HepG2 (cell line): Measurements from ENCODE around the gene KRT27. TPM values are rescaled to one million over a fixed set of nuclear protein-coding genes. Genes with fewer than 3 reads are reported as not detected.

ENCODE experiments used
- AGO1 ChIP-seq: fragments of 200-400 bp; formaldehyde crosslinking; IDR thresholded peaks from 2 replicates; pipeline ENCODE4 v1.6.1; 2017; ENCODE audit warnings: mild to moderate bottlenecking, low read depth, low read length, moderate library complexity; ENCODE audit not compliant: poor library complexity, severe bottlenecking
- CBX5 ChIP-seq: sonication (generic); formaldehyde crosslinking; IDR thresholded peaks from 2 replicates; pipeline ENCODE4 v1.4.0; 2020; ENCODE audit warnings: missing genetic modification reagents, borderline replicate concordance
- CHD4 ChIP-seq: fragments of 200-600 bp; sonication (generic); IDR thresholded peaks from 2 replicates; pipeline ENCODE4 v1.7.0; 2017; ENCODE audit warnings: mild to moderate bottlenecking, low read length, borderline replicate concordance
- DNMT1 ChIP-seq: sonication (generic); formaldehyde crosslinking; IDR thresholded peaks from 2 replicates; pipeline ENCODE4 v1.5.1; 2020; ENCODE audit warnings: mild to moderate bottlenecking, missing genetic modification reagents
- DPF2 ChIP-seq: sonication (generic); formaldehyde crosslinking; IDR thresholded peaks from 2 replicates; pipeline ENCODE4 v1.4.0; 2020; ENCODE audit warnings: mild to moderate bottlenecking, low read depth, missing genetic modification reagents, borderline replicate concordance
- EED ChIP-seq: sonication (generic); formaldehyde crosslinking; IDR thresholded peaks from 2 replicates; pipeline ENCODE4 v1.5.0; 2020; ENCODE audit warnings: mild to moderate bottlenecking, missing genetic modification reagents
- ETV6 ChIP-seq: sonication (generic); formaldehyde crosslinking; conservative IDR thresholded peaks from 2 replicates; pipeline ENCODE4 v1.4.0; 2020; ENCODE audit warnings: missing genetic modification reagents
- FOXO1 ChIP-seq: sonication (generic); formaldehyde crosslinking; IDR thresholded peaks from 2 replicates; pipeline ENCODE4 v1.4.0; 2020; ENCODE audit warnings: missing genetic modification reagents
- GABPA ChIP-seq, 2 experiments: IDR thresholded peaks; 2 replicates each; pipeline ENCODE4 v1.6.1; 2011 to 2016; ENCODE audit warnings: low read depth in 2 of 2, low read length in 1 of 2, missing biosample characterization in 1 of 2, missing genetic modification characterization in 1 of 2
- HMG20A ChIP-seq: IDR thresholded peaks from 2 replicates; pipeline ENCODE4 v1.6.1; 2016; ENCODE audit warnings: borderline replicate concordance
- IKZF1 ChIP-seq: fragments of 450-650 bp; IDR thresholded peaks from 2 replicates; pipeline ENCODE4 v1.7.1; 2016
- ISL2 ChIP-seq: sonication (generic); formaldehyde crosslinking; IDR thresholded peaks from 2 replicates; pipeline ENCODE4 v1.5.0; 2020; ENCODE audit warnings: missing genetic modification reagents
- KDM4B ChIP-seq: sonication (generic); formaldehyde crosslinking; IDR thresholded peaks from 2 replicates; pipeline ENCODE4 v1.4.0; 2020; ENCODE audit warnings: missing genetic modification reagents
- MIER3 ChIP-seq: IDR thresholded peaks from 2 replicates; pipeline ENCODE4 v1.6.1; 2016; ENCODE audit warnings: missing compliant biosample characterization, borderline replicate concordance
- MLLT10 ChIP-seq: sonication (generic); formaldehyde crosslinking; IDR thresholded peaks from 2 replicates; pipeline ENCODE4 v1.4.0; 2020; ENCODE audit warnings: missing genetic modification reagents
- NAIF1 ChIP-seq: sonication (generic); formaldehyde crosslinking; IDR thresholded peaks from 2 replicates; pipeline ENCODE4 v1.5.0; 2020; ENCODE audit warnings: mild to moderate bottlenecking, missing genetic modification reagents, borderline replicate concordance
- PTBP1 ChIP-seq: fragments of 200-400 bp; formaldehyde crosslinking; IDR thresholded peaks from 2 replicates; pipeline ENCODE4 v1.6.1; 2018; ENCODE audit warnings: low read length, low read depth; ENCODE audit not compliant: poor library complexity, severe bottlenecking
- RBM22 ChIP-seq: fragments of 200-400 bp; formaldehyde crosslinking; optimal IDR thresholded peaks from 2 replicates; pipeline ENCODE3; 2017; ENCODE audit warnings: mild to moderate bottlenecking, low read length, moderate library complexity
- REXO4 ChIP-seq: sonication (generic); formaldehyde crosslinking; IDR thresholded peaks from 2 replicates; pipeline ENCODE4 v1.8.0; 2022; ENCODE audit warnings: missing genetic modification reagents, mild to moderate bottlenecking, borderline replicate concordance
- SMYD3 ChIP-seq: sonication (generic); formaldehyde crosslinking; IDR thresholded peaks from 2 replicates; pipeline ENCODE4 v1.8.1; 2023; ENCODE audit warnings: mild to moderate bottlenecking, missing genetic modification reagents
- SRY ChIP-seq: sonication (generic); formaldehyde crosslinking; IDR thresholded peaks from 2 replicates; pipeline ENCODE4 v1.8.0; 2022; ENCODE audit warnings: mild to moderate bottlenecking, missing genetic modification reagents
- TBP ChIP-seq: sonication (generic); formaldehyde crosslinking; IDR thresholded peaks from 2 replicates; pipeline ENCODE4 v1.5.0; 2020; ENCODE audit warnings: missing genetic modification reagents
- TRIM22 ChIP-seq: fragments of 450-650 bp; IDR thresholded peaks from 2 replicates; pipeline ENCODE4 v1.6.1; 2017
- ZHX1 ChIP-seq: sonication (generic); formaldehyde crosslinking; IDR thresholded peaks from 2 replicates; pipeline ENCODE4 v1.8.1; 2022; ENCODE audit warnings: low read depth, mild to moderate bottlenecking, missing genetic modification reagents
- ZNF230 ChIP-seq: sonication (generic); formaldehyde crosslinking; IDR thresholded peaks from 2 replicates; pipeline ENCODE4 v1.4.0; 2020; ENCODE audit warnings: mild to moderate bottlenecking, missing genetic modification reagents
- ZNF263 ChIP-seq: sonication (generic); formaldehyde crosslinking; IDR thresholded peaks from 2 replicates; pipeline ENCODE4 v1.4.0; 2020; ENCODE audit warnings: missing genetic modification reagents
- ZNF3 ChIP-seq: IDR thresholded peaks from 2 replicates; pipeline ENCODE4 v1.7.0; 2017; ENCODE audit warnings: inconsistent platforms
- ZNF652 ChIP-seq: IDR thresholded peaks from 2 replicates; pipeline ENCODE4 v1.6.1; 2016; ENCODE audit warnings: low read depth, borderline replicate concordance
- ZNF772 ChIP-seq: sonication (generic); formaldehyde crosslinking; IDR thresholded peaks from 2 replicates; pipeline ENCODE4 v1.5.0; 2020; ENCODE audit warnings: mild to moderate bottlenecking, missing genetic modification reagents
- ZNF788 ChIP-seq: sonication (generic); formaldehyde crosslinking; IDR thresholded peaks from 2 replicates; pipeline ENCODE4 v1.5.0; 2020; ENCODE audit warnings: mild to moderate bottlenecking, missing genetic modification reagents, borderline replicate concordance
- polyA plus RNA-seq, 8 experiments: library from polyadenylated mRNA; depleted of rRNA in 3 of 8; stranded (reverse) in 7 of 8; unstranded in 1 of 8; fragments of >200 nt; fragmentation: Illumina TruSeq in 4 of 8; extraction: Trizol in 4 of 8; gene quantifications; 2 replicates each; pipeline versions ENCODE4 v1.2.1 to v1.2.3, GENCODE V29; 2011 to 2016; ENCODE audit warnings: low read depth in 4 of 8, missing spikeins in 1 of 8, mixed read lengths in 1 of 8; ENCODE audit not compliant: insufficient read depth in 1 of 8
- total RNA-seq, 5 experiments: library from RNA; depleted of rRNA; stranded (reverse); fragments of >200 nt; fragmentation: Illumina TruSeq; extraction: Trizol; gene quantifications; 2 replicates each; pipeline ENCODE4 v1.2.3, GENCODE V29; 2016; ENCODE audit warnings: low read depth in 1 of 5

Gene KRT27
- total and polyA plus RNA-seq, 2 of the 13 experiments (the other 11 are each of a cell fraction or from before 2014, with no cell fraction given), result not detected

GRCh38 chr17:40818733-40819527, 36.6 kb upstream of the KRT27 start (continued):
- TF ChIP-seq CHD4 (no peak), IKZF1 (no peak), ZHX1 (CRISPR knock-in tag) (no peak), ZNF788 (CRISPR knock-in tag) (peak; percentile 38; the same call in 1 of the 2 replicates), CBX5 (no peak), ZNF652 (no peak), REXO4 (no peak), ZNF263 (no peak), KDM4B (no peak), DNMT1 (no peak), AGO1 (no peak), PTBP1 (no peak), FOXO1 (CRISPR knock-in tag) (0 out of 2 replicates have a peak, but pooled peaks have one; percentile 16), EED (CRISPR knock-in tag) (no peak), ZNF3 (CRISPR knock-in tag) (no peak), TBP (CRISPR knock-in tag) (no peak), SRY (no peak), NAIF1 (CRISPR knock-in tag) (no peak), MLLT10 (CRISPR knock-in tag) (no peak), DPF2 (CRISPR knock-in tag) (no peak), ETV6 (CRISPR knock-in tag) (0 out of 2 replicates have a peak, but pooled peaks have one; percentile 34), HMG20A (CRISPR knock-in tag) (no peak), ISL2 (CRISPR knock-in tag) (no peak), TRIM22 (no peak), ZNF230 (no peak), SMYD3 (CRISPR knock-in tag) (no peak), GABPA (IDR thresholded peaks at IDR 0.05; ENCODE audit: low read depth, low read length) (peak; percentile 96), GABPA (CRISPR knock-in tag; IDR thresholded peaks at IDR 0.05; ENCODE audit: low read depth) (peak; percentile 88), MIER3 (CRISPR knock-in tag) (no peak), ZNF772 (CRISPR knock-in tag) (no peak; the same call in 1 of the 2 replicates), RBM22 (no peak)
